Stimulated activated CD8-positive, alpha-beta memory T cell treated with anti-CD3 and anti-CD28 coated beads, Interleukin-4, amount 100 ng/mL, for 4 hours (primary cell): ENCODE measurements around the gene PAM.

ENCODE experiments used
- DNase-seq, 2 donors: peaks; one replicate each; pipeline ENCODE4 v3.0.0-alpha.2; 2020; ENCODE audit warnings: low read depth in 2 of 2, low spot score in 1 of 2

PAM gene

GRCh38 chr5:102856389-102856777, 101.3 kb downstream of the PAM start:
- no peak for DNase-seq

DNA sequence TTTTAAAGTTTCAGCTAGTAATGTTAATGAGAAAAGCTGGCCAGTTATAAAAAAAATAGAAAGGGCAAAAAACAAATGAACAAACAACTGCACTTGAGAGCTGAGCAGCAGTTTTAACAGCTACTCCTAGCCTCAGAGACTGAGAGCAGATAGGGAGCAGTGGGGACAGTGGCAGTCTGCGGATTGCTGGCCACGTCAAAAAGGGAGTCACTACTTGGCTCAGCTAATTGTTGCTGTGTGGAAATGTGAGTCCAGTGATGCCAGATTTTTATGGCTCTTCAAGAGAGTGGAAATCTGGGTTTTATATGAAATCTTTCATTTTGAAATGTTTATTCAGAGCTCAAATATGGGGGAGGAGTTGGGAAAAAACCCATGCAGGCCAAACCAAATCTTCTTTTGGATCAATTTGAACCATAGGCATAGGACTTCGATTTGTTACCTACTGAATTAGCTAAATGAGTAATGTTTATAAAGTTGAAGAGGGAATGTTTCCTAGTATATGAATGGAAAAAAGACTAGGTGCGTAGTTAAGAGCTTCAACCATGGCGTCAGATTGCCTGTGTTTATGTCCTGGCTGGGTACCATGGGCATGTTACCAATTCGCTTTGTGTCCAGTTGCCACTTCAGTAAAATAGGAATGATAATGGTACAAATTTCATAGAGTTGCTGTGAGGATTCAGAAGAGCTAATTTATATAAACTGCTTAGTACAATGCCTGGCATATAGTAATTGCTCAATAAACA, 102.1 kb downstream of the PAM start:
- DNase-seq, result no peak

DNA sequence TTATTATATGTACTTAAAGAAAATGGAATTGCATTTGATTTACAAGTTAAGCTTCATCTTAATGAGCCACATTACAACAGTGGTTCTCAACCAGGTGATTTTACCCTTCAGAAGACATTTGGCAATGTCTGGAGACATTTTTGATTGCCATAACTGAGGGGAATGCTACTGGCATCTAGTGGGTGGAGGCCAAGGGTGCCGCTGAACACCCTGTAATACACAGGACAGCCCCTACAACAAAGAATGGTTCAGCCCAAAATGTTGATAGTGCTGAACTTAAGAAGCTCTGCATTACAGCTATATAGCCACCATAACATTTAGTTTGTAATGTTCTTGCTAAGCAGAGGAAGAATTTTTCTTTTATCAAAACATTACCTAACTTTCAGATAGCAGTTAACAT, 103.1 kb downstream of the PAM start:
- DNase-seq, result no peak

DNA sequence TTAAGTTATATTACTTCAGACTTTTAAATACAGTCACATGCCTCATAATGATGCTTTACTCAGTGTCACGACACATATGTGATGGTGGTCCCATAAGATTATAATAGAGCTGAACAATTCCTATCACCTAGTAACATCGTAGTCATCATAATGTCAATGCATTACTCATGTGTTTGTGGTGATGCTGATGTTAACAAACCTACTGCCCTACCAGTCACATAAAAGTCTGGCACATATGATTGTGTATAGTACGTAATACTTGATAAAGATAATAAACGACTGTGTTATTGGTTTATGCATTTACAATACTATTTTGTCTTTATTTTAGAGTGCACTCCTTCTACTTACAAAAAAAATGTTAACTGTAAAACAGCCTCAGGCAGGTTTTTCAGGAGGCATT, 103.7 kb downstream of the PAM start:
- DNase-seq, result no peak

GRCh38 chr5:102860035-102860434, 104.9 kb downstream of the PAM start:
- no peak for DNase-seq

DNA sequence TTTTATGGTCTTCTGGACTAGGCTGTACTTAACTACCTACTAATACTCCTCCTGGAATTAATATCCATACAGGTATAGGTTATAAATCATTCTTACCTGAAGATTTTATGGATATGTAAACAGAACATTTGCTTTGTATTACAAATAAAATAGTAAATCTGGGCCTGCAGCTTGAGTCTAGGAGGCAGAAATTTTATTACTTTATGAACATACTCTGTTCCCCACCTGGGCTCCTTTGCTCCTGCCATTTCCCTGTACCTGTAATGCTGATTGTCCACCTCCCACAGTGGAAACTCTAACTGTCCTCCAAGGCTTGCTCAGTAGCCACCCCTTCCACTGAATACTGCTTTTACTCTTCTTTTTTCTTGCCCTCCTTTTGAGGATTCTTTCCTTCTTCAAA, 108.0 kb downstream of the PAM start:
- no peak for DNase-seq

GRCh38 chr5:102863764-102864560, 108.9 kb downstream of the PAM start:
- DNase-seq, result no peak

- no peak for DNase-seq
These were observed 110.0 kb downstream of the PAM start for GRCh38 chr5:102865171-102865509.

DNA sequence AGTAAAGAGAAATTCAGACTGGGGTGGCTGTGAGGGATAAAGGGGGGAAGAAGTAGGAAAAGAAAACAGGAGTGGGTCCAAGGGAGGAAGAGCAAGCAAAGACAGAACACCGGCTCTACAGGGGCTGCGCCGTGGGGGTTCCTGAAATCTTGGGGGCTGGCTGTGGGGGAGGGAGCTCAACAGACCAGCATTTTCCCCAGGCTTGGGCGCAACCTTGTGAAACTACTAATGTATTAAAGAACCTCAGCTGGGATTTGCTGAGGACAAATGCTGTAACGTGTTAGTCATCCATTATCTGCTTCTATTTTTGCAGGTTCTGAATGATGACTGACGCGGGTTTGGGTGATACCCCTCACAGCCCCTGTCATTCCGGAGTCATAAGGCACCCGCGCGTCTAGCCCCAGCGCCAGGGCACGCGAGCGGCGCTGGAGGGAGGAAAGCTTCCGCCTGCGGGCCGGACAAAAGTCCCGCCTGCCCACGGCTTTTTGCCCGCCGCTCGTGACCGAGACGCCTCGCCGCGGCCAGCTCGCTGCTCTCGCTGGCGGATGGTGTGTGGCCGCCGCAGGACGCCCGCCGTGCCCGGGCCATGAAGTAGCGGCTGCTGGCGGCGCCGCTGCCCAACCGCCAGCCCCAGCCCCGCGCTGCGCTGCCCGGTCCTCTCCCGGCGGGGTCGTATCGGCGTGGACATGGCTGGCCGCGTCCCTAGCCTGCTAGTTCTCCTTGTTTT, 110.6 kb downstream of the PAM start:
- DNase-seq, result peak in 1 of 2 donors; percentile 12

GRCh38 chr5:102866237-102866600, 111.1 kb downstream of the PAM start:
- DNase-seq, result no peak

DNA sequence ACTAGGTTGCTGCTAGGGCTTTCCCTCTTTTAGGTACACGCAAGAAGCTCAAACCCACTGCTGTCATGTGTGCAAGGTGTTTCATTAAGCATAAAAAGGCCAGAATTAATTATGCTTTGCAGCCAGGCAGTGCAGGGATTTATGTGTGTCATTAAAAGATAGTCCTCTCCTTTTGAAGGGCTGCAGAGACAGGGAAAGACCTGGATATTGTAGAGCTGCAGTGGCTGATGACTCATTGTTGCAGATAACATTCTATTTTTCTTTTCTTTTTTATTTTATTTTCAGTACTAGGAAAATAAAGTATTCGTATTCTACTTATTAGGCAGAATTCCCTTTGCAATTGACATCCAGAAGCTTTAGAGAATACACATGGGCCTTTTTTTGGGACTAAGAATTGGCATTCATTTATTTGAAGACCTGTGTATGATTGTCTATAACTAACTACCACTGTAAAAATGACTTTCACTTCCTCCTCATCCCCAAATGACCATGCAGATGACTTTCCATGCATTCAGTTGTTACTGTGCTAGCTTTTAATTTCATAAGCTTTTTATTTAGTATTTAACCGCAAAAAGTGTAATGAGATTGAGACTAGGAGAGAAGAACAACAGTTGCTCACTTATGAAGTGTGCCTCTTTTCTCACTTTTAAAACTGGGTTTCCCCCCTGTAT, 113.0 kb downstream of the PAM start:
- DNase-seq, result no peak

DNA sequence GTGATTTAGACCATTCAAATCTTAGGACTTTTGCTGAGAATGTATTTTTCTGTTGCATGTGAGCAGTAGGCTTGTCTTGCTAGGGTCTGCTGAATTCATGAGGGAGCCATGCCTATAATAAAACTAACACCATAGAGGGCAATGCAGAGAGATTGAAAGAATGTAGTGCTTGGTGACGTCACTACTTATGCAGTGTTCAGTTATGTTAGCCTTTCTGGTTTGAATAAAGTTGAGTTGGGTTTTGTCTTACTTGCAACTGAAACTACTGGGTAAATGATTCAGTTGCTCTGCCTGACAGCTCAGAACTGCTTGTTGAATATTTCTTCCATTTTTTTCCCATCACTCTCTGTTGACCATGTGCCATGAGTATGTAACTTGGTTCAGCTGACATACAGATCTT, 114.1 kb downstream of the PAM start:
- no peak for DNase-seq

- DNase-seq, result no peak
These were observed 118.4 kb downstream of the PAM start for GRCh38 chr5:102873379-102873932.

- DNase-seq, result no peak
These were observed 118.9 kb downstream of the PAM start for GRCh38 chr5:102874054-102874453.

DNA sequence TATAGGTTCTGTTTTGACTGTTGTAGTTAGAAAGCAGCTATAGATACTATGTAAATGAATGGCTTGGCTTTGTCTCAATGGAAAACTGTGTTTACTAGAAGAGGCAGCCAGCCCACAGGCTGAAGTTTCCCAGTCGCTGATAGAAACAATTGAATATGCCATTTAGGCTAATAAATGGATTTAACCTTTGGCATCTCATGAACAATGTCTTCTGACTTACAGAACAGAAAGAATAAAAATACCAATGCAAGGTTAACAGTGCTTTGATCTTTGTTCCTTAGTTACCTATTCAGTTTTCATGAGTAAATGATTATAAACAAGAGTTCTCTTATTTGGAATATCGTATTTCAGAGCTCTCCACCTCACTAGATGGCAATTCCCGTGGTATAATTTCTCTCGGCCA, 120.6 kb downstream of the PAM start:
- DNase-seq, result no peak

- DNase-seq, result no peak
These were observed 121.5 kb downstream of the PAM start for GRCh38 chr5:102876610-102877009.

DNA sequence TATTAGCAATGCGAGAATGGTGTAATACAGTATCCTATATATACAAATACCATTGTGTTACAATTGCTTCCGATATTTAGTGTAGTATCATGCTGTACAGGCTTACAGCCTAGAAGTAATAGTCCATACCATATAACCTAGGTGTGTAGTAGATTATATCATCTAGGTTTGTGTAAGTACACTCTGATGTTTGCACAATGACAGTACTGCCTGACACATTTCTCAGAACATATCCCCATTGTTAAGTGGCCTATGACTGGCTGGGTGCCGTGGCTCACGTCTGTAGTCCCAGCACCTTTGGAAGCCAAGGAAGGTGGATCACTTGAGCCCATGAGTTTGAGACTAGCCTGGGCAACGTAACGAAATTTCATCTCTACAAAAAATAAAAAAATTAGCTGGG, 124.6 kb downstream of the PAM start:
- DNase-seq, result no peak

- no peak for DNase-seq
These were observed 131.5 kb downstream of the PAM start for GRCh38 chr5:102886586-102886985.

DNA sequence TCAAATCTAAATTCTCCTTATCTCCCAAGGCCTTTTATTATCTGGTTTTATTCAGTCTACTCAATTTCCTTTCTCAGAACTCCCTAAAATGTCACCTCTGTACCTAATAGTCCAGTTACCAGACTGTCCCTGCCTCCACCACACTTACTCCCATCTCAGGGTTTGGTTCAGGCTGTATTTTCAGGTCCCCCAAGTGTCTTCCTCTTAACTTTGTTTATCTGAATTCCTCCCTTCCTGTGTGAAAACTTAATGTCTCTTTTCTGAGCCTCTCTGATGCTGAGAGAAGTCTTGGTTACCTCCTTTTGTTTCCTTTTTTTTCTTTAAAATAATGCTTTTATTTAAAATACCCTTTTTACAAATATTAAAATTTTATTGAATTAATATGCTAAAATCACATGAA, 133.4 kb downstream of the PAM start:
- DNase-seq, result no peak

DNA sequence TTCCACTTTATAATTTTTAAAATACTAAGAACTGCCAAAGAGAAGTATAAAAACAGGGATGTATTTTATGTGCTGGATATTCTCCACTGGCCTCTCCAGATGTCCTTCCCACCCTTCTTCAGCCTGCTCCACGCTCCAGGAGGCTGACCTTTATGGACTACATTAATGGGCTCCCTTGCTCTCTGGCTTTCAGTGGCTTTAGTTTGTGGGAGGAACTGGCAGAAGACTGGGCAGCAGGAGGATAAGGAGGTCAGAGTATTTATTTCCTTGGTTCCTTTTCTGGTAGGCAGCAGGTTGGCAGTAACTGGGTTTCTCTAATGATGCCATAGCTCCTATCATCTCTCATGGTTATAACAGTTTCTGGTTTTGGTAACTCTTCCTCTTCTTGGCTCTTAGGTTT, 133.9 kb downstream of the PAM start:
- no peak for DNase-seq

DNA sequence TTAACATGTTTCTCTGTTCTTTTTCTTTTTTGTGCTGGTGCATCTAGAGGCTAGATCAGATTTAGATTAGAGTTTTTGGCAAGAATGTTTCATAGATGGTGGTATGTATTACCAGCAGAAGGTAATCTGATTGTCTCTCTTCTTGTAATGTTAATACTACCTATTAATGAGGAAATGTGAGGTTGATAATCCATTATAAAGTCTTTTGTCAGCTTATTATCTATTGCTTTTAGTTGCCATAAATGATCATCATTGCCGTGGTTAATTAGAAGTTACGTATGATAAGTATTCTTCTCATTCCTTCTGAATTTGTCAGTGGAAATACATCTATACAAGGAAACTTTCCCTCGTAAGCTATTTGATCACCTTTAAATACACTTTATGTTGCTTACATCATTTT, 135.0 kb downstream of the PAM start:
- no peak for DNase-seq
